ENCODE results near the gene EIF4G3. TPM values are rescaled to one million over a fixed set of nuclear protein-coding genes. Genes with fewer than 3 reads are reported as not detected.
"Not testable (repeated sequence)": the region's sequence is repeated elsewhere in the genome, so short reads cannot be mapped to it uniquely, and the experiment has no call there.

Gene EIF4G3
- total RNA-seq, 4 donors from 2014 or later: 56.6 to 131 (median 70.8) TPM

DNA sequence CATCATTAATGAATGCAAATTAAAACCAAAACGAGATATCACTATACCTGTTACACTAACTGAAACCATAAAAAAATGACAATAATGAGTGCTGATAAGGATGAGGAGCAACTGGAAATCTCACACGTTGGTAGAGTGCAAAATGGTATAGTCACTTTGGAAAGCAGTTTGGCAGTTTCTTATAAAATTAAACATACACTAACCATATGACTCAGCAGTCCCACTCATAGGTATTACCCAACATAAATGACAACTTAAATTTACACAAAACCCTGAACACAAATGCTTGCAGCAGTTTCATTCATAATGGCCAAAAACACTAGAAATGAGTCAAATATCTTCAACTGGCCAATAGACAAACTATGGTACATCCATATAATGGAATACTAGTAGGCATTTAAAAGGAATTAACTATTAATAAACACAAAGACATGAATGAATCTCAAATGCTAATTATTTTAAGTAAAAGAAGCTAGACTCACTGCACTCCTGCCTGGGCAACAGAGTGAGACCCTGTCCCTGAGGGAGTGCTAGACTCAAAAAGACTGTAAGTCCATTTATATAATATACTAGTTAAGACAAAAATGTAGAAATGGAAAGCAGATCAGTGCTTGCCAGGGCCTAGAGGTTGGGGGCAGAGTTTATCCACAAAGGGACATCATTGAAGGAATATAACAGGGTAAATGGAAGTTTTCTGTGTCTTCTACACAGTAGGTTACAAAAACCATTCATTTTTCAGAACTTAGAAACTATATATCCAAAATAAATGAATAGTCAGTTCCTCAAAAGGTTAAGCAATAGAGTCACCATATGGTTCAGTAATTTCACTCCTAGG lies 77.4 kb downstream of the EIF4G3 start:
- Histone ChIP-seq H3K27me3 (no peaks in the 10 kb centered on the region), H3K9me3 (no peaks in the 10 kb centered on the region), H3K4me1 (no peaks in the 10 kb centered on the region), H3K4me3 (no peak overlapping the region), H3K36me3 (no peaks in the 10 kb centered on the region), H3K27ac (no peak overlapping the region)
- TF ChIP-seq, protein P1, sequence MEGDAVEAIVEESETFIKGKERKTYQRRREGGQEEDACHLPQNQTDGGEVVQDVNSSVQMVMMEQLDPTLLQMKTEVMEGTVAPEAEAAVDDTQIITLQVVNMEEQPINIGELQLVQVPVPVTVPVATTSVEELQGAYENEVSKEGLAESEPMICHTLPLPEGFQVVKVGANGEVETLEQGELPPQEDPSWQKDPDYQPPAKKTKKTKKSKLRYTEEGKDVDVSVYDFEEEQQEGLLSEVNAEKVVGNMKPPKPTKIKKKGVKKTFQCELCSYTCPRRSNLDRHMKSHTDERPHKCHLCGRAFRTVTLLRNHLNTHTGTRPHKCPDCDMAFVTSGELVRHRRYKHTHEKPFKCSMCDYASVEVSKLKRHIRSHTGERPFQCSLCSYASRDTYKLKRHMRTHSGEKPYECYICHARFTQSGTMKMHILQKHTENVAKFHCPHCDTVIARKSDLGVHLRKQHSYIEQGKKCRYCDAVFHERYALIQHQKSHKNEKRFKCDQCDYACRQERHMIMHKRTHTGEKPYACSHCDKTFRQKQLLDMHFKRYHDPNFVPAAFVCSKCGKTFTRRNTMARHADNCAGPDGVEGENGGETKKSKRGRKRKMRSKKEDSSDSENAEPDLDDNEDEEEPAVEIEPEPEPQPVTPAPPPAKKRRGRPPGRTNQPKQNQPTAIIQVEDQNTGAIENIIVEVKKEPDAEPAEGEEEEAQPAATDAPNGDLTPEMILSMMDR (IDR thresholded peaks at IDR 0.05): no peak
- no peak for TF ChIP-seq POLR2A (IDR thresholded peaks at IDR 0.05)
- no peak for DNase-seq

DNA sequence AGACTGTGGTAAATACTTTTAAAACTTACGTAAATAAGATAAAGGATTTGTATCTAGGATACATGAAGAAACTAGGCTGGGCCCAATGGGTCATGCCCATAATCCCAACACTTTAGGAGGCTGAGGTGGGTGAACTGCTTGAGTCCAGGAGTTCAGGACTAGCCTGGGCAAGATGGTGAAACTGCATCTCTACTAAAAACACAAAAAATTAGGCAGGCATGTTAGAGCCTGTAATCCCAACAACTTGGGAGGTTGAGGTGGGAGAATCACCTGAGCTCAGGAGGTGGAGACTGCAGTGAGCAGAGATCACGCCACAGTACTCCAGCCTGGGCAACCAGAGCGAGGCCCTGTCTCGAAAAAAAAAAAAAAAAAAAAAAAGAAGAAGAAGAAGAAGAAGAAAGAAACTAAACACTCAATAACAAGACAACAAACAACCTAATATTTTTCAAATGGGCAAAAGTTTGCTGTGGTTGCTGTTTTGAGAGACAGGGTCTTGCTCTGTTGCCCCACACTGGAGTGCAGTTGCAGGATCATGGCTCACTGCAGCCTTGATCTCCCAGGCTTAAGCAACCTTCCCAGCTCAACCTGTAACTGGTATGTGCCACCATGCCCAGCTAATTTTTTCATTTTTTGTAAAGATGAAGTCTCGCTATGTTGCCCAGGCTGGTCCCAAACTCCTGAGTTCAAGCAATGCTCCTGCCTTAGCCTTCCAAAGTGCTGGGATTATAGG lies 78.3 kb downstream of the EIF4G3 start:
- TF ChIP-seq, protein P1 (IDR thresholded peaks at IDR 0.05): no peak
- TF ChIP-seq POLR2A (IDR thresholded peaks at IDR 0.05): no peak
- Histone ChIP-seq H3K27me3 (no peaks in the 10 kb centered on the region), H3K36me3 (no peaks in the 10 kb centered on the region), H3K9me3 (no peaks in the 10 kb centered on the region), H3K27ac (no peak overlapping the region), H3K4me1 (no peaks in the 10 kb centered on the region), H3K4me3 (no peak overlapping the region)
- no peak for DNase-seq

DNA sequence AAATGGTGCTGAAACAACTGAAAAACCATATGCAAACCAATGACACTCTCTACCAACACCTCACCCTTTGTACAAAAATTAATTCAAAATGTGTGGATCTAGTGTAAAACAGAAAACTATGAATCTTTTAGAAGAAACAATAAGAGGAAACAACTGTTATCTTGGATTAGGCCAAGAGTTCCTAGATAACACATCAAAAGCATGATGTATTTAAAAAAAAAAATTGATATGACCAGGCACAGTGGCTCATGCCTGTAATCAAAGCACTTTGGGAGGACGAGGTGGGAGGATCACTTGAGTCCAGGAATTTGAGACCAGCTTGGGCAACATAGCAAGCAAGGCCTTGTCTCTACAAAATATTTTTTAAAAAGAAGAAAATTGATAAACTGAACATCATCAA lies 79.0 kb downstream of the EIF4G3 start:
- Histone ChIP-seq H3K4me1 (no peaks in the 10 kb centered on the region), H3K9me3 (no peaks in the 10 kb centered on the region), H3K4me3 (no peak overlapping the region), H3K27me3 (no peaks in the 10 kb centered on the region), H3K27ac (no peak overlapping the region), H3K36me3 (no peaks in the 10 kb centered on the region)
- DNase-seq: no peak
- no peak for TF ChIP-seq POLR2A (IDR thresholded peaks at IDR 0.05)
- TF ChIP-seq, protein P1 (IDR thresholded peaks at IDR 0.05): no peak

DNA sequence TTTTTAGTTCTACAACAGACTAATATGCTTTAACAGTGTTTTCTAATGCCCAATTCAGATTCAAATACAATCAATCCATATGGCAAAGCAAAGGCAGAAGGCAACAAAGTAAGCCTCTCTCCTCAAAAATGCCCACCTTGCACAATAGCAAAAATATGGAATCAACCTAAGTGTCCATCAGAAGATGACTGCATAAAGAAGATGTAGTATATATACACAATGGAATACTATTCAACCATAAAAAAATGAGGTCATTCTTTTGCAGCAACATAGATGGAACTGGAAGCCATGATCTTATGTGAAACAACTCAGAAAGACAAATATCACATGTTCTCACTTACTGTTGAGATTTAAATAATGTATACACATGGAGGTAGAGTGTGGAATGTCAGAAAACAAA lies 80.7 kb downstream of the EIF4G3 start:
- H3K4me1 ChIP-seq: no peaks in the 10 kb centered on the region
- H3K9me3 ChIP-seq: no peaks in the 10 kb centered on the region
- no peak for DNase-seq
- no peak overlapping the region for H3K4me3 ChIP-seq
- no peaks in the 10 kb centered on the region for H3K36me3 ChIP-seq
- TF ChIP-seq POLR2A (IDR thresholded peaks at IDR 0.05): no peak
- TF ChIP-seq, protein P1 (IDR thresholded peaks at IDR 0.05): no peak
- no peak overlapping the region for H3K27ac ChIP-seq
- no peaks in the 10 kb centered on the region for H3K27me3 ChIP-seq

DNA sequence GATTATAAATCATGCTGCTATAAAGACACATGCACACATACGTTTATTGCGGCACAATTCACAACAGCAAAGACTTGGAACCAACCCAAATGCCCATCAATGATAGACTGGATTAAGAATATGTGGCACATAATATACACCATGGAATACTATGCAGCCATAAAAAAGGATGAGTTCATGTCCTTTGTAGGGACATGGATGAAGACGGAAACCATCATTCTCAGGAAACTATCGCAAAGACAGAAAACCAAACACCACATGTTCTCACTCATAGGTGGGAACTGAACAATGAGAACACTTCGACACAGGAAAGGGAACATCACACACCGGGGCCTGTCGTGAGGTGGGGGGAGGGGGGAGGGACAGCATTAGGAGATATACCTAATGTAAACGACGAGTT lies 82.4 kb downstream of the EIF4G3 start:
- H3K4me1 ChIP-seq: peaks cover 0 to 10% (median 0%) of the 10 kb centered on the region in 4 donors
- not testable (repeated sequence) for H3K4me3 ChIP-seq, H3K36me3 ChIP-seq, H3K9me3 ChIP-seq, H3K27me3 ChIP-seq, H3K27ac ChIP-seq, DNase-seq

DNA sequence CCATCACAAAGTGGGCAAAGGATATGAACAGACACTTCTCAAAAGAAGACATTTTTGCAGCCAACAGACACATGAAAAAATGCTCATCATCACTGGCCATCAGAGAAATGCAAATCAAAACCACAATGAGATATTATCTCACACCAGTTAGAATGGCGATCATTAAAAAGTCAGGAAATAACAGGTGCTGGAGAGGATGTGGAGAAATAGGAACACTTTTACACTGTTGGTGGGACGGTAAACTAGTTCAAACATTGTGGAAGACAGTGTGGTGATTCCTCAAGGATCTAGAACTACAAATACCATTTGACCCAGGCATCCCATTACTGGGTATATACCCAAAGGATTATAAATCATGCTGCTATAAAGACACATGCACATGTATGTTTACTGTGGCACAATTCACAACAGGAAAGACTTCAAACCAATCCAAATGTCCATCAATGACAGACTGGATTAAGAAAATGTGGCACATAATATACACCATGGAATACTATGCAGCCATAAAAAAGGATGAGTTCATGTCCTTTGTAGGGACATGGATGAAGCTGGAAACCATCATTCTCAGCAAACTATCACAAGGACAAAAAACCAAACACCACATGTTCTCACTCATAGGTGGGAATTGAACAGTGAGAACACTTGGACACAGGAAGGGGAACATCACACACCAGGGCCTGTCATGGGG lies 83.3 kb downstream of the EIF4G3 start:
- not testable (repeated sequence) for H3K27me3 ChIP-seq, H3K27ac ChIP-seq, H3K36me3 ChIP-seq, DNase-seq, H3K9me3 ChIP-seq, H3K4me3 ChIP-seq
- peaks cover 0 to 10% (median 0%) of the 10 kb centered on the region in 4 donors for H3K4me1 ChIP-seq

DNA sequence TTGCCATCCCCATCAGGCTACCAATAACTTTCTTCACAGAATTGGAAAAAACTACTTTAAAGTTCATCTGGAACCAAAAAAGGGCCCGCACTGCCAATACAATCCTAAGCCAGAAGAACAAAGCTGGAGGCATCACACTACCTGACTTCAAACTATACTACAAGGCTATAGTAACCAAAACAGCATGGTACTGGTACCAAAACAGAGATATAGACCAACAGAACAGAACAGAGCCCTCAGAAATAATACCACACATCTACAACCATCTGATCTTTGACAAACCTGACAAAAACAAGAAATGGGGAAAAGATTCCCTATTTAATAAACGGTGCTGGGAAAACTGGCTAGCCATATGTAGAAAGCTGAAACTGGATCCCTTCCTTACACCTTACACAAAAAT lies 84.2 kb downstream of the EIF4G3 start:
- not testable (repeated sequence) for H3K4me3 ChIP-seq, H3K9me3 ChIP-seq, H3K36me3 ChIP-seq, DNase-seq, H3K27me3 ChIP-seq, H3K27ac ChIP-seq
- H3K4me1 ChIP-seq: peaks cover 0 to 10% (median 0%) of the 10 kb centered on the region in 4 donors

DNA sequence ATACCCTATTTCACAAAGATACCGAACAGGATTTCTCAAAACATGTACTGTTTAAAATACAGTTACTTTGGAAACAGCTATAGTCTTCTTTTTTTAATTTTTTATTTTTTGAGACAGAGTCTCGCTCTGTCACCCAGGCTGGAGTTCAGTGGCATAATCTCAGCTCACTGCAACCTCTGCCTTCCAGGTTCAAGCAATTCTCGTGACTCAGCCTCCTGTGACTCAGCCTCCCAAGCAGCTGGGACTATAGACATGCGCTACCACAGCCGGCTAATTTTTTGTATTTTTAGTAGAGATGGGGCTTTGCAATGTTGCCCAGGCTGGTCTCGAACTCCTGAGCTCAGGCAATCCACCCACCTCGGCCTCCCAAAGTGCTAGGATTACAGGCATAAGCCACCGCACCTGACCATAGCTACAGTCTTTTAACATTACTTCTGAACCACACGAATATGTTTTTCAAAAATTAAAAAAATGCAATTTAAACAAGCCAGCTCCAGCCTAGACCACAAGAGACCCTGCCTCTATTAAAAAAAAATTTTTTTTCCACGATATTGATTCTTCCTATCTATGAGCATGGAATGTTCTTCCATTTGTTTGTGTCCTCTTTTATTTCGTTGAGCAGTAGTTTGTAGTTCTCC lies 85.5 kb downstream of the EIF4G3 start:
- not testable (repeated sequence) for H3K27ac ChIP-seq, H3K9me3 ChIP-seq, H3K4me3 ChIP-seq, H3K27me3 ChIP-seq, H3K36me3 ChIP-seq
- DNase-seq: peak in 1 of 3 donors; percentile 62
- H3K4me1 ChIP-seq: peaks cover 0 to 10% (median 0%) of the 10 kb centered on the region in 4 donors
